NOMO-1 treated with dmso at 0.1 percent for 144 hours (cell line): ENCODE results near the gene RALGAPA2.

Experiments used
- DNase-seq: peaks from one replicate; lab custom pipeline; 2025; ENCODE audit not compliant: unreplicated experiment; lab: John Stamatoyannopoulos, UW

The RALGAPA2 gene

DNA sequence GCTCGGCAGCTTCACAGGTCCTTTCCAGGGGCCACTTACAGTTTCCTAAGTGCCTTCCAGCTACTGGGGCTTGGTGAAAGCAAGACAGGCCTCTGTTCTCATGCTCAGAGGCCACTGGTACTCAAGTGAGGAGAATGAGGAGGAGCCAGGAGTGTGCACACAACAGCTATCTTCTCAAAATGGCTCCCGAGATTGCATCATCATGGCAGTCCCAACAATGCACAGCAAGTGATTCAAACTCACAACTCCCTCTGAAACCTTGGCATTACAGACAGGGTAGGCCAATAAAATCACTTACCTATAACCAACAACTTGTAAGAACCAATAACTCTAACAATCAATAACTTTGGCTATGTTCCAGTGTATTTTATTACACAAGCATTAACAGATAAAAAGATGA, 77.4 kb downstream of the RALGAPA2 start:
- DNase-seq: no peak

DNA sequence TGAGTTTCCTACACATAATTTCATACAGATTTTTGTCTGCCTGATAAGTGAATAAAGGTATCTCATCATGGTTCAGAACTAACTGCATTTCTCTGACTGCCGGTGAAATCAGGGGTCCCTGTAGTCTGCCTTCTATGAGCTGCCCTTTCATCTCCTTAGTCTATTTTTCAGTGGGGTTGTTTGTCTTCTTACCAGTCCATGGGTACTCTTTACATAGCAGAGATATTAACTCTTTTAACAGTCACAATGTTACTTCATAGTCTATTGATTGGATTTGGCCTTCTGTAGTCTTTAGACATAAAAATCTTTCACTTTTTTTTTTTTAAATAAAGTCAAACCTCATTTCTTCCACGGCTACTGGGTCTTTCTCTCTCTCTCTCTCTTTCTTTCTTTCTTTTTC, 79.8 kb downstream of the RALGAPA2 start:
- DNase-seq: no peak

DNA sequence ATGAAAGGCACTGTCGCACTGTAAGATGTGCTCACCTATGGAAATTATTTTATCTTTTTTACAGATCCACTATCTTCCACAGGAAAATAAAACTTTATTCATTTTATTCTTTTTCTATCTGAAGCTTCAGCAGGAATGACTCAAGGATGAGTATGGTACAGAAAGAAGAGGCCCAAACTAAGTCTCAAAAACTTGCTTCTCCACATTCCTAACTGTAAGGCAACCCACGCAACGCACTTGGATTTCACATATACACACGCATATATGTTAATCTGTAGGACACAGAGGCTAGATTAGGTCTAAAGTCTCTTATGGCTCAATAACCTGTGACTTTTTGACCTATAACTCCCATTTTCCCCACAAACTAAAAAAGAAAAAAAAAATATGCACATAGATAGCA, 81.9 kb downstream of the RALGAPA2 start:
- no peak for DNase-seq

DNA sequence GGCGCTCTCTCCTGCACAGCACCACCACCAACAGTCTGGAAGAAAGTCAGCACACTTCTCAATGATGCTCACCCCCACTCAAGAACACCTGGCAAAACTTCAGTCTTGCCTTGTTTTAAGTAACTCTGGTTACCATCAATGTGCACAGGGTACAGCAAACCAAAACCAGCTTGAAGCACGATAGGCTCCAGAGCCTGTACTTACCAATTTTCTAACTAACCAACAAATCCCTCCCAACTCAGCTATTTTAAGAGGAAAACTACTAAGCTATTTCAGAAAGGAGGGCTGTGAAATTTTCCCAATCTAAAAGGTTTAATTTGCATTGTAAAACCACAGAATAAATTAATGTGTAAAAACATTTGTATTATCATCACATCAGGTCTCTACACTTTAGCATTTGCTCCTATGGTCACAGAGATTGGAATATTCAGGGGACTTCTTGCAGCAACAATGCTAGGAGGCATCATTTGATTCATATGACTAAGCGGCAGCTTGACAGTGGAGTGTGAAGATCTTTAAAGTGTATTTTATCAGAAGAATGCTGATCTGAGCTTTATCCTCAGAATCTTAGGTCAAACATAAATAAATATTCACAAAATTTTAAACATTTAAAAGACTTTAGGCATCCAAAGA, 82.8 kb downstream of the RALGAPA2 start:
- DNase-seq: no peak

DNA sequence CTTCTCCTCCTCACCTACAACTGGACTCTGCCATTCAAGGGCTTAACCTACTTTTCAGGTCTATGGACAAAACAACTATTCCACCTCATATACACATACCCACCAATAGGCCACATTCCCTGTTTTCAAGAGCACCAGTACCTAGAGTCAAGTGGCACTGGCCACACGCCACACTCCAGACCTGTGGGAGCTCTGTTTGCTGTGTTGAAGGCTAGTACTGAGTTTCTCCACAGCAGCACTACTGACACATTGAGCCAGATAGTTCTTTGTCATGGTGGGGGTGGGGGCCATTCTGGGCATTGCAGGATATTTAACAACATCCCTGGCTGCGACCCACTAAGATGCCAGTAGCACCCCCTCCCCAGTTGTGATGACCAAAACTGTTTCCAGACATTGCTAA, 84.1 kb downstream of the RALGAPA2 start:
- DNase-seq: no peak

DNA sequence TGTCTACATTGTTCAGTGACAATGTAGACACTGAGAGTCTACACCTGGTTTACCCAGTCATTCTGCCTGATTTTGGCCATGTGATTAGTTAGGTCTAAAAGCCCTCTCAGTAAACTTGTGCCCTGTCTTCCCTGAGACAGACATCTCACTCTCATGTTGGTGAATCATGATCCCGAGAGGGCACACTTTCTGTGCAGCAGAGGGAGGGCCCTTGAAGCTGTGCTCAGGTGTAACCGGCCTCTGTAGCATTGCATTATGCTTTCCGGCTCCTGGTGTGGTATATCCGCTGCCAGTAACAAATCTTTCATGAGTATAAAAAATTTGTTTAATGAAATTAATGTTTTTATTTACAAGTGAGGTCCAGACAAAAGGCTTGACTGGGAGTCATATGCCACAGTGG, 85.0 kb downstream of the RALGAPA2 start:
- DNase-seq: no peak

DNA sequence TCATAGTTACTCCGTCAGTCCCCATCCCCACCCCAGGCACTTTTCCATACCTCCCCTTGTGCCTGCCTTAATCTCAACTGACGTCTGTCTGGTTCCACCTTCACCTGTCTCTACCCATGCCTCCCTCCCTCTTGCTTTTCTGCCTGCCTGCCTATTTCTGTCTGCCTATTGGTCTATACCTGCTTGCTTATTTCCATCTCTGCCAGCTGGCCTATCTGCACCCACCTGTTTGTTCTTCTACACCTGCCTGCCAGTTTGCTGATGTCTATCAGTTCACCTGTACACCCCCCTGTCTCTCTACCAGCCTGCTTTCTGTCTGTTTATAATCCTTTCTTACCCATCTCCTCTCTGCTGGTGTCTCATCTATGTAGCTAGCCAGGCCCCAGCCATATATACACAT, 87.5 kb downstream of the RALGAPA2 start:
- DNase-seq: no peak

DNA sequence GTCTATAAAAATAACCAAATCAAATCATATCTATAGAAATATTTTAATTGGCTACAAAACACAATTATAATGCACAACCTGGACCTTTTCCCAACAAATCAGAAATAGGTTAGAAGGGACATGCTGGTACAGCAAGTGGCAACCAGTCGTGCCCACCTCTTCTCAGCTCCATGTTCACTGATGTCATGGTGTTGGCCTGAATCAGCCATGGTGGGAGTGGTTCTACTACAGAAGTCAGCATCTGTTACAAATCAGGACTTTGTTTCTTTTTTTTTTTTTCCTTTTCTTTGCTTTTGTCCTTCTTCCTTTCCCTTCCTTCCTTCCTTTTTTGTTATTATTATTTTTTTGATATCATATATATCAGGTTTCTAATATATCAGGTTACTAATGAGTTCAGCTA, 91.2 kb downstream of the RALGAPA2 start:
- no peak for DNase-seq

DNA sequence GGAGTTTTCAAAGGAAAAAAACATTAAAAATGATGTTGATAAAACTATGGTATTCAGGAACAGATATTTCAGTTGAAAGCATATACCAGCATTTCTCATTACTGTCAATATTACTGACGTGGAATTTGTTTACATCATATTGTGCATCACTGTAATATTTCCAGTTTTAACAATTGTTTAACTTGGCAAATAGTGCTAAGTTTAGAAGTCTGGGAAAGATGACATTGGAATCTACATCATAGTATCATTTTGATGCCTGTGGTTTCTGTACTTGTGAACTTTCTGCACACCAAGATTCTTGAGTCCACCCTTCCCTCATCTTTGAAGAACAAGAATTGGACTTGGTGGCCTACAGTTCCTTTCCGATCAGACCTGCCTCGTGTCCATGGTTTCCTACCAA, 98.1 kb downstream of the RALGAPA2 start:
- DNase-seq: no peak

DNA sequence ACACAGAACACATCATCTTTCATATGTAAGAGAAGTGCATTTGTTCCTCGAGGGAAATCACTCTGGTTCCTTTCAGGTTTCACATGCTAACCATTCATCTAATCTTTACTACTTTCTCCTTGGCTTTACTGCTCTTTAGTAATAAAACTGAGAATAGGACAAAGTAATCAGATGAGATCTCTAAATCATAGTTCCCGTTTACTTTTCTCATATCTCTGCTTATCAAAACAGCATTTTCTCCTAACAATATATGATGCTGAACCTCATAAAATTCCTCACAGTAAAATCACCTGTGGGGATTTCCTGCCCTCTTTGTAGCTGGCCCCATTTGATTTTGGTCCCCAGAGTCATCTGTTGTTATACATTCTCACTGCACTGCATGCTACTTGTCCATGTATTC, 100.2 kb downstream of the RALGAPA2 start:
- DNase-seq: no peak

DNA sequence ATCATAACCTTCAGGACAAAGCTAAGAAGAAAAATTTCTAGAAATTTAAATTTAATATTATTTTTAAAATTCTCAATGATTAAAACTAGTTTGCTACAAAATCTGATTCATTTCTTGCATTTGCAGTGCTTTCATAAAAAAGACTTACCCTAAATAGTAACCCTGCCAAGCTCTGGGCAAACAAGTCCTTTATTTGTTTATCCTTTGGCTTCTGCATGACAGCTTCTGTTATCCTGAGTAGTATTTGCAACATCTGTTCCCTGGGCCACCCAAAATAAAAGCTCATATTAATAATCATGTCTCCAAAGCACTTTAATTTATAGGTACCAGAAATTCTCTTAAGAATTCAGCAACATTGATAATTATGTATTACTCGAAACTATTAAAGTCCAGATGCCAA, 101.3 kb downstream of the RALGAPA2 start:
- DNase-seq: no peak

DNA sequence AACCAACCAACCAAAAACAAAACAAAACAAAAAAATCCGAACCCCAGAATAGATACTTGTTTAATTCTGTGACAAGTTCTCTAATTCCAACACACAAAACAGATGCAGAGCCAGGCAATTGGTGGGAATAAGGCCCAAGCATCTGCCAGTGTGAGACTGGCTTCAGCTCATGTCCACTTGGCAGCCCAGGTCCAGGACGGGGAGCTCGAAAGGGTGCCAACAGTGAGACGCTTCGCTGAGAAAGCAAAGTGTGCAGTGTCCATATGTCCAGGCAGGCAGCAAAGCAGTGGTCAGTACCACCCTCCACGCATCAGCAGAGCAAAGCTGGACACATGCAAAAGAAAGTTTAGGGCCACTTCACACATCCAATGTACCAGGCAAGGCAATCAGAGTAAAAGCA, 102.9 kb downstream of the RALGAPA2 start:
- DNase-seq: no peak

DNA sequence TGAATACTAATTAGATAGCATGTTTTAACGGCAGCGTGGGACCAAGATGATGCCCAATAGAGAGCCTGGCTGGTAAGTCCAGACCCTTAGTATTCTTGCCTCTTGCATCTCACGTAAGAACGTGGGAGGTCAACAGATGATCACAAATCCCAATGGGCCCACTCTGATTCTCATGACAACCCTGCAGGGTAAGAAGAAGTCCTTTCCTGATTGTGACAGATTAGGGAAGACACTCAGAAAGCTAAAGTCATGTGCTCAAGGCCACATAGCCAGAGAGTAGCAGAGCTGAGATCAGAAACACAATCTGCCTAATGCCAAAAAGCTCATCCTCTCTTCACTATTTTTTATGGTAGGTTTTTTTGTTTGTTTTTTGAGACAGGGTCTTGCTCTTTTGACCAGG, 103.8 kb downstream of the RALGAPA2 start:
- DNase-seq: no peak

DNA sequence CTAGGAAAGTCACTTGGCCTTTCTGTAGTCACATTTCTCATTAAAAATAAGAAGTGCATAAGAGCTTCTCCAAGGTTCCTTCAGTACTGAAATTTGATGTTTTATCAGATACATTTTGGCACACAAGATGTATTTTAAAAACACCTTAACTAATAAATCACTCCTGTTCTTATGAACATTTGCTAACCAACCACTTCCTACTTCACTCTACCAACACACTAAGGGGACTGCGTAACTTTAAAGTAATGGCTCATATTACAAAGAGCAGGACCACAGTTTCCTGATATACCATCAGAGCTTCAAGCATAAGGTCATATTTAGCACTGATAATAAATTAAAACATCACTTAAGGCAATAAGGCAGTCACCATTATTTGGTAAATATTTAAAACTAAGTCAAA, 104.4 kb downstream of the RALGAPA2 start:
- no peak for DNase-seq

DNA sequence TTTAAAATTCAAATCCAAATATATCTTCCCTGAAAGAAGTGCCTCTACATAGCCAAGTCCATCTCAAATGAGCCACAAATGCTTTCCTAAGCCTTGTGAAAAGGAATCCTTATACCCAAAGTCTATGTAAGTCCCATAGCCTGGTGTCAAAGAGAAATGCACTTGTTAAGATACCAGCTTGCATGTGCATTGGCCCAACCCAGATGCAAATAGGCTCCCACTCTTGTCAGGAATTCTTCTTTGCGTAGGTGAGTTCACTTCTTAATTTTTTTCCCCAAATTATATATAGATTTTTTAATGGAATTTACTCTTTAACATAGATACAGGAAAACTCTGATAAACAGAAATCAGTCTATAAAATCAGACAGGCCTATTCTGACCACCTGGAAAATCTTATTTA, 105.6 kb downstream of the RALGAPA2 start:
- no peak for DNase-seq

DNA sequence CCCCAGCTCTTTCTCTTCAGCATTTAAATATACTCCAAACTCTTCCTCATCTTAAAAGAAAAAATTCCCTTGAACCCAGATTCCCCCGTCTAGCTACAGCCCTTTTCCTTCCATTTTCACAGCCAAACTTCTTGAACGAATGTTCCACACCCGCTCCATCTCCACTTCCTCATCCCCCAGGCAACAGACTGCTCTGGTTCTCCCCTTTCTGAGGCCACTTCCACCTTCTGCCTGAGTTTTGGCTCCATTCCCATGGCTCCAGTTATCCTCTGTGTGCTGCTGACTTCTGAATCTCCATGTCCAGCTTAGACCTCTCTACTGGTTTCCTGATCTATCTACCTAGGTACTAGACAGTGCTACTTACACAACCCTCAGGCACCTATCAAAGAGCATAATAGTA, 106.4 kb downstream of the RALGAPA2 start:
- no peak for DNase-seq

DNA sequence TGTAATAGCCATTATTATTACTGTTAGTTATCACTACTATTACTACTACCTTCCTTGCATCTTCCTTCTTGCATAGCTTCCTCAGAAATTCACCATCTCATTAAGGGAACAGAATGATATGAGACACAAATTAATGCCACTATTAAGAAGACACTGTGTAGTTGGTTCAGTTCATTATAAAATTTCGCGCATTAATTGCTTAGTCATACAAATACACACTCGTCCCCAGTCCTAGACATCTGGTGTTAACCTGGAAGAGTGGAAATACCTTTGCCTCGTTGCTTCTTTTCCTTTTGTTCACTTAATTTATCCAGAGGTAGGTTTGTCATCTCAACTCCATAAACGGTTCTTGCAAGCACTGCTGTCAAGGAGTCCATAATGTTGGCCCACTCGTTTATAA, 107.5 kb downstream of the RALGAPA2 start:
- DNase-seq: no peak

DNA sequence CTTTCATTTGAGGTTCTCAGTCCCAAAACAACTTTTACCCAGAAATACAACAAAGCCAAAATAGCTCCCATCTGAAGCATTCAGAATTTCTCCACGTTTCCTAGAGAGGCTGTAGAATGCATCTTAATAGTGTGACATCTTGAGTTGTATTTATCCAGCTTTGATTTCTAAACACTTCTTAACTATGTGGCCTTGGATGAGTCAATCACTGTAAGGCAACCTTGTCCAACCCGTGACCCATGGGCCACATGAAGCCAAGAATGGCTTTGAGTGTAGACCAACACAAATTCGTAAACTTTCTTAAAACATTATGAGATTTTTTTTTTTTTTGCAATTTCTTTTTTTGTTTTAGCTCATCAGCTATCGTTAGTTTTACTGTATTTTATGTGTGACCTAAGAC, 108.1 kb downstream of the RALGAPA2 start:
- no peak for DNase-seq

DNA sequence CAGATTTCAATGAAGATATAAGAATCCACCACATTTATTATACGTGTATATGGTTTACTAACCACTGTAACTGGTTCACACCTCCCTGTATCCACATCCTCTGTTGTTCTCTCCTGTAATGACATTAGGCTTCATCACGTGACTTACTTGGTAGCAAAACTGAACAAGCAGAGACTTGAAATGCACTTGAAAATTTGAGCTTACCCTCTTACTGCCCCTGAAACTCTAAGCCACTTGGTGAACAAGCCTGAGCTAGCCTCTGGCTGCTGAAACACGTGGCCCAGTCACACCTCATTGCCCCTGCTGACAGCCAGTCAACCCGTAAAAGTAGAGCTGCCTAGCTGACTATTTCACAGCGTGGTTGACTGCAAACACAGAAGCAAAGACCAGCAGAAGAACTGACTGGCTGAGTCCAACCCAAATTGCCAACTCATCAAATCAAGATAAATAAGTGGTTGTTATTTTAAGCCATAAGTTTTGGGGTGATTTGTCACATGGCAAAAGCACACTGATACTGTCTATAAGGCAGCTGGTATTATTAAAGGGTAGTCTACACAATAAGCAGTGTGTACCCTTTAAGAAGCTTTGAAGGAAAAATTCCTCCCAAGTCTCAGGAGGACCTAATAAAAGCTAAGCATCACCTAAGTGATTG, 109.0 kb downstream of the RALGAPA2 start:
- no peak for DNase-seq

DNA sequence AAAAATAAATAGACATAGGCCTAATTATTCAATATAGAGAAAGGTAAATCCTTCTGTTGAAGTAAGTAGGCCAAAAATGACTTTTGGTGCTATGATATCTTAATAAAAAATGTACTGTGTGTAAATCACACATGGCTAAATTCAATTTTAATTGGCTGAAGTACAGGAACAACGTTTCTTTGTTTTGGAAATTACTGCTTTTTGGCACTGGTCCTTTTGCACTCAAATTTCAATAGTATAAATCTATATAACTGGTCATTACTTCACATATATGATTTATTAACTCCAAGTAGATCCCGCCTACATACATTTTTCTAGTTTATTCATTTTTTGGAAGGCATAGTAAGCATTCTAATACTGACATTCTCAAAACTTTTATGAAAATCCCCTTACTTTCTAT, 114.5 kb downstream of the RALGAPA2 start:
- no peak for DNase-seq

DNA sequence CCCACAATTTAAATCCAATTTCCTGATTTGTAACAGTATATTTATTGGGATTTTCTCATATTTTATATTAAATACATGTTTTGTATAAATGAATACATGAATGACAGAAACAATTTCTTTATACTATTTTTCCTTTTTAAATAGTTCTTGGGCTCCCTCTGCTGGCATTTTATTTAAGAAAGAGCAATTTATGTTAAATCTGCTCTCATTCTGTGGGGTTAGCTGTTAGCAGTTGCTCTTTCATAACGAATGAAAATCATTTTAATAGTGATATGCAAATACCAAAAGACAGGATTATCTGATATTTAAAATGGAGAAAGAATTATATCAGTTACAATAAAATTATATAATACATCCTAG, 118.3 kb downstream of the RALGAPA2 start:
- no peak for DNase-seq

DNA sequence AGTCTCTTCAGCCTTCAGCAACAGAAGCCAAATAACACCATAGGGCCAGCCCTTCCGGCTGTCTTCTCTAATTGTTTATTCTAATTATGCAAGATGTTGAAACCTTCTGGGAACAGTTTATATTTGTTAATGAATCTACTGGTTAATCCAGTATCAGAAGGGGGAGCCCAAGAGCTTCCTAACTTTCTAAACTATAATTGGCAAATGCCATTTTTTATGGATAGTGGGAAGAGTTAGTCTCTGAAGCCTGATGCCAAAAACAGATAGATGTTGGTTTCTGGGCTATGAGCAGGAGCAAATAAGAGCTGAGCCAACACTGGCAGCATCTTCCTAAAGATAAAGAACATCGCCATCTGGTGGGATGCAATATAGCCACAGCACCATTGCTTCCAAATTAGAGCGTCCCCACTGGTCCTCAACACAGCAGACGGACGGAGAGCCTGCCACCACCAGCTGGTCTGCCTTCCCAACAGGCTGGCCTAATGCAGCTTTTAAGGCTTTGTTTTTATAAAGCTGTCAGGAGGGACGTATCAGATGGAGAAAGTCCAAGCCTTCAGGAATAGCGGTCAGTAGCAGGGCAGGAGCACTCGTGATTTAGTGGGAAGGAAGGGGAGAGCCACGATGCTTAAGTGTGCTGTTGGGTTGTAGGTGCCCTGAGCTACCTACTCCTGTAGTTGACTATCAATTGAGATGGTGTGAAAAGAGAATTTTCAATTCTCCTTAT, 118.8 kb downstream of the RALGAPA2 start:
- DNase-seq: no peak

DNA sequence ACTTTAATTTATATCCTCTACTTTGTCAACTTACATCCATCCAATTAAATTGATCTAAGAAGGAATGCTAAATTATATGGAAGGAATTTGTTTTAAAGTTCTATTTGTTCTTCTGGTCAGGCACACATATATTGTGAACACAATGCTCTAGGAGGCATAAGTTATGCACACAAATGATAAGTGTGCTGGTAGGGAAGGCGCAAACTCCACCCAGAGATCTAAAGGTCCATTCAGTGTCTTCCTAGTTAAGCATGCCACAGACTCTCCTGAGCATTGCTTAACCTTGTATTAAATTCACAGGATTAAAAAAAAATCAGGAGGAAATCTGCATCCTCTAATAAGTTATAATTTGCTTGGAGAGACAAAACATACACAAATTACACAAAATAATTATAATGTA, 127.3 kb downstream of the RALGAPA2 start:
- DNase-seq: no peak
